HCT116 (cell line): Measurements from ENCODE around the gene LRRC4C. TPM values are rescaled to one million over a fixed set of nuclear protein-coding genes. Genes with fewer than 3 reads are reported as not detected.

Experiments
- ATAC-seq: fragments of 200-7000 bp; cut with Tn5 transposase; 2 replicates; pipeline ENCODE4 v1.9.1; 2020; ENCODE audit warnings: mild to moderate bottlenecking, moderate library complexity
- BruUV-seq: library from RNA; stranded (reverse); fragments of 400-500 nt; replicated peaks from 2 replicates; lab custom pipeline; 2021; lab: Mats Ljungman, UMichigan
- CTCF ChIA-PET: fragments of 300-600 bp; sonication (Branson Sonifier 250); formaldehyde crosslinking; loops from one replicate; lab custom pipeline; 2021; ENCODE audit warnings: antibody characterized with exemption; lab: Charles Lee
- POLR2A ChIA-PET: fragments of 300-600, 350-600 bp; sonication (Branson Sonifier 250); formaldehyde crosslinking; loops from one replicate; lab custom pipeline; 2021; ENCODE audit warnings: antibody characterized with exemption; lab: Charles Lee
- RAD21 ChIA-PET, 2 experiments: fragments of 300-600 bp; sonication (Branson Sonifier 250); formaldehyde crosslinking; loops; one replicate each; lab custom pipeline; 2023; ENCODE audit warnings: low total read pairs in 2 of 2; ENCODE audit not compliant: uncharacterized antibody in 2 of 2, unreplicated experiment in 2 of 2, low non-redundant PET in 1 of 2; lab: Charles Lee
- DNase-seq: peaks from one replicate; pipeline ENCODE4 v3.0.0-alpha.2; 2010; ENCODE audit warnings: low read depth, low spot score
- H2AFZ ChIP-seq: fragments of 200-600 bp; shearing (Covaris generic), sonication (generic); 2 replicates; pipeline ENCODE4 v1.6.1; 2017; ENCODE audit warnings: low read depth, mixed run types, mixed read lengths, antibody characterized with exemption, low read length; ENCODE audit not compliant: poor library complexity, severe bottlenecking
- H3K27ac ChIP-seq: 2 replicates; pipeline ENCODE4 v1.5.1; 2012; ENCODE audit warnings: low read depth, low read length
- H3K27me3 ChIP-seq: fragments of 200-600 bp; sonication (generic); 2 replicates; pipeline ENCODE4 v1.6.1; 2016; ENCODE audit warnings: mixed run types, low read length, mixed read lengths; ENCODE audit not compliant: insufficient read depth
- H3K36me3 ChIP-seq, 2 experiments: fragments of 200-500 bp in 1 of 2; fragments of 200-600 bp in 1 of 2; sonication (Bioruptor generic) in 1 of 2; sonication (generic) in 1 of 2; 2 replicates each; pipeline versions ENCODE4 v1.5.1 to v1.6.1; 2014 to 2016; ENCODE audit warnings: low read length in 2 of 2, inconsistent platforms in 1 of 2, mixed read lengths in 1 of 2, mixed run types in 1 of 2; ENCODE audit not compliant: insufficient read depth in 2 of 2, control insufficient read depth in 1 of 2
- H3K4me1 ChIP-seq, 2 experiments: fragments of 200-600 bp in 1 of 2; sonication (generic) in 1 of 2; 2 replicates each; pipeline versions ENCODE4 v1.5.1 to v1.6.1; 2012 to 2017; ENCODE audit warnings: low read length in 2 of 2, inconsistent platforms in 1 of 2, mild to moderate bottlenecking in 1 of 2, mixed read lengths in 1 of 2, mixed run types in 1 of 2, moderate library complexity in 1 of 2; ENCODE audit not compliant: insufficient read depth in 2 of 2, control insufficient read depth in 1 of 2
- H3K4me2 ChIP-seq: fragments of 200-600 bp; sonication (generic); 2 replicates; pipeline ENCODE4 v1.6.1; 2017; ENCODE audit warnings: mixed run types, low read length, mixed read lengths
- H3K4me3 ChIP-seq, 2 experiments: fragments of 200-600 bp in 1 of 2; sonication (generic) in 1 of 2; replicated peaks in 1 of 2; 2 replicates each; pipeline ENCODE4 v1.5.1; 2011 to 2016; ENCODE audit warnings: low read length in 2 of 2, control low read depth in 1 of 2, low read depth in 1 of 2, mild to moderate bottlenecking in 1 of 2, mixed read lengths in 1 of 2, mixed run types in 1 of 2
- H3K79me2 ChIP-seq: fragments of 200-600 bp; sonication (generic); 2 replicates; pipeline ENCODE4 v1.6.1; 2017; ENCODE audit warnings: mild to moderate bottlenecking, mixed run types, low read length, moderate library complexity, mixed read lengths; ENCODE audit not compliant: insufficient read depth
- H3K9ac ChIP-seq: fragments of 200-600 bp; sonication (generic); 2 replicates; pipeline ENCODE4 v1.6.1; 2016; ENCODE audit warnings: low read length, mixed read lengths
- H3K9me2 ChIP-seq: fragments of 200-600 bp; sonication (generic), shearing (Covaris generic); 2 replicates; pipeline ENCODE4 v1.6.1; 2017; ENCODE audit warnings: mixed run types, mild to moderate bottlenecking, moderate library complexity; ENCODE audit not compliant: insufficient read depth
- H3K9me3 ChIP-seq, 2 experiments: fragments of 200-500 bp in 1 of 2; fragments of 200-600 bp in 1 of 2; sonication (Bioruptor generic) in 1 of 2; sonication (generic) in 1 of 2; 2 replicates each; pipeline ENCODE4 v1.6.1; 2014 to 2017; ENCODE audit warnings: low read length in 2 of 2, mixed read lengths in 2 of 2, inconsistent platforms in 1 of 2, low read depth in 1 of 2, mild to moderate bottlenecking in 1 of 2, mixed run types in 1 of 2, moderate library complexity in 1 of 2; ENCODE audit not compliant: control insufficient read depth in 1 of 2, insufficient read depth in 1 of 2
- H4K20me1 ChIP-seq: fragments of 200-600 bp; sonication (generic), shearing (Covaris generic); 2 replicates; pipeline ENCODE4 v1.6.1; 2017; ENCODE audit warnings: mixed run types, mild to moderate bottlenecking, moderate library complexity; ENCODE audit not compliant: insufficient read depth
- CBX3 ChIP-seq: IDR thresholded peaks from 2 replicates; pipeline ENCODE4 v1.6.1; 2012; ENCODE audit warnings: low read depth
- CEBPB ChIP-seq: IDR thresholded peaks from 2 replicates; pipeline ENCODE4 v1.6.1; 2012; ENCODE audit warnings: low read depth
- CTCF ChIP-seq, 3 experiments: fragments of 200-600 bp in 1 of 3; sonication (generic) in 1 of 3; IDR thresholded peaks in 2 of 3; conservative IDR thresholded peaks in 1 of 3; 2 replicates each; pipeline ENCODE4 v1.5.1; 2012 to 2017; ENCODE audit warnings: low read depth in 2 of 3, low read length in 2 of 3, antibody characterized with exemption in 1 of 3, borderline replicate concordance in 1 of 3, control low read depth in 1 of 3, mild to moderate bottlenecking in 1 of 3, mixed read lengths in 1 of 3, mixed run types in 1 of 3, moderate library complexity in 1 of 3; ENCODE audit not compliant: insufficient read depth in 1 of 3
- EGR1 ChIP-seq: IDR thresholded peaks from 2 replicates; pipeline ENCODE4 v1.6.1; 2012; ENCODE audit warnings: low read depth
- JUND ChIP-seq: IDR thresholded peaks from 2 replicates; pipeline ENCODE4 v1.6.1; 2012
- POLR2AphosphoS5 ChIP-seq: IDR thresholded peaks from 2 replicates; pipeline ENCODE4 v1.6.1; 2011; ENCODE audit warnings: mild to moderate bottlenecking, low read depth, low read length, moderate library complexity
- RAD21 ChIP-seq: IDR thresholded peaks from 2 replicates; pipeline ENCODE4 v1.6.1; 2012; ENCODE audit warnings: low read depth, mild to moderate bottlenecking
- REST ChIP-seq: IDR thresholded peaks from 2 replicates; pipeline ENCODE4 v1.6.1; 2012; ENCODE audit warnings: low read depth
- YY1 ChIP-seq: IDR thresholded peaks from 2 replicates; pipeline ENCODE4 v1.6.1; 2011; ENCODE audit warnings: low read length, low read depth, moderate library complexity, mild to moderate bottlenecking; ENCODE audit not compliant: insufficient replicate concordance; ENCODE audit errors: extremely low read depth
- ZNF274 ChIP-seq: fragments of 200-500 bp; sonication (Bioruptor generic); IDR thresholded peaks from 2 replicates; pipeline ENCODE4 v1.6.1; 2014; ENCODE audit warnings: mild to moderate bottlenecking, low read depth, low read length, inconsistent platforms
- intact Hi-C: fragments of 100-400 bp; cut with micrococcal nuclease; formaldehyde crosslinking; loops from 2 replicates; pipeline ENCODE4 v1.10.0; 2022
- total RNA-seq: library from RNA; stranded (reverse); gene quantifications from one replicate; pipeline ENCODE4 v1.2.1, GENCODE V29; 2021; ENCODE audit not compliant: unreplicated experiment

LRRC4C gene
- total RNA-seq, 1 experiment from 2014 or later, result not detected

GRCh38 chr11:41281131-41281742 lies 178.2 kb downstream of the LRRC4C start:
- DNase-seq (no peak), ATAC-seq (no peak)
- no peaks in the 10 kb centered on the region for H3K27me3 ChIP-seq
- no peaks in the 10 kb centered on the region for H3K36me3 ChIP-seq
- intact Hi-C loops, result no loop called here
- H4K20me1 ChIP-seq, result no peaks in the 10 kb centered on the region
- POLR2A ChIA-PET, result no interaction called here
- H3K4me3 ChIP-seq, result no peak overlapping the region
- H3K9ac ChIP-seq, result no peak overlapping the region
- no peaks in the 10 kb centered on the region for H3K9me2 ChIP-seq
- no peak overlapping the region for H2AFZ ChIP-seq
- TF ChIP-seq RAD21, result no peak
- TF ChIP-seq, all 23 proteins: peak for 0
- RAD21 ChIA-PET, result no interaction called here
- Histone ChIP-seq H3K27ac (no peak overlapping the region), H3K4me1 (no peaks in the 10 kb centered on the region), H3K4me2 (no peak overlapping the region), H3K79me2 (no peaks in the 10 kb centered on the region), H3K9me3 (peaks cover 10 to 12% of the 10 kb centered on the region in 2 experiments; a peak in 2 of 4 replicates)
- CTCF ChIA-PET, result no interaction called here
- BruUV-seq, result no TSS peak

- H2AFZ ChIP-seq, result no peak overlapping the region
- ATAC-seq, result no peak
- RAD21 ChIA-PET, result no interaction called here
Measured at GRCh38 chr11:41274831-41275230, 184.6 kb downstream of the LRRC4C start.

More at GRCh38 chr11:41274831-41275230, 184.6 kb downstream of the LRRC4C start:
- no peaks in the 10 kb centered on the region for H3K4me1 ChIP-seq
- TF ChIP-seq EGR1 (no peak), YY1 (no peak), REST (no peak), CEBPB (no peak), ZNF274 (no peak), JUND (no peak), CBX3 (no peak), CTCF (IDR thresholded peaks at IDR 0.05 in 2 of 3, conservative IDR thresholded peaks at IDR 0.05 in 1 of 3; ENCODE audit: borderline replicate concordance in 1 of 3, insufficient read depth in 1 of 3, low read depth in 2 of 3, low read length in 2 of 3) (no peak), POLR2AphosphoS5 (no peak)
- DNase-seq, result no peak
- no peak overlapping the region for H3K4me2 ChIP-seq
- no peaks in the 10 kb centered on the region for H3K9me2 ChIP-seq
- no peaks in the 10 kb centered on the region for H4K20me1 ChIP-seq
- ChIA-PET POLR2A (no interaction called here), CTCF (no interaction called here)
- H3K9ac ChIP-seq, result no peak overlapping the region
- H3K27ac ChIP-seq, result no peak overlapping the region
- no peak overlapping the region for H3K4me3 ChIP-seq
- BruUV-seq, result no TSS peak
- no peaks in the 10 kb centered on the region for H3K27me3 ChIP-seq
- no peaks in the 10 kb centered on the region for H3K79me2 ChIP-seq
- H3K9me3 ChIP-seq, result peaks cover 5 to 15% of the 10 kb centered on the region in 2 experiments; a peak in 2 of 4 replicates
- intact Hi-C loops, result no loop called here
- no peaks in the 10 kb centered on the region for H3K36me3 ChIP-seq
